ENCODE measurements around the gene PICK1.

Gene PICK1

DNA sequence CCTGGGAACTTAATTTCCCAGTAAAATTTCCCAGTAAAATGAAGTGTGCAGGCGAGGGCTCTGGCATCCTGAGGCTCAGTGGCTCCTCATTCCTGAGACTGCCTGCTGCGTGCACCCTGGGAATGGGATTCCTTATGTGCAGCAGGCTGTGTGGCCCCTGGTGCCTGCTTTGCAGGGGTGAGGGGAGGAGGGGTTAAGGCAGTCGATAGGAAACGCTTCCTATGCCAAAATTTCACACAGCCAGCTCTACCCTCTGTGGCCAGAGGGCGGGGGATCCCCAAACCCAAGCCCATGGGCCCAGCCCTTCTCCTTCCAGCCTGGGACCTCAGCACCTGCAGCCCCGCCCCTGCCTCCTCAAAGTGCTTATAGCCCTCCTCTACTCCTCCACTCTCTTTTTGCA lies 65.4 kb downstream of the PICK1 start:
- no peak for DNase-seq

DNA sequence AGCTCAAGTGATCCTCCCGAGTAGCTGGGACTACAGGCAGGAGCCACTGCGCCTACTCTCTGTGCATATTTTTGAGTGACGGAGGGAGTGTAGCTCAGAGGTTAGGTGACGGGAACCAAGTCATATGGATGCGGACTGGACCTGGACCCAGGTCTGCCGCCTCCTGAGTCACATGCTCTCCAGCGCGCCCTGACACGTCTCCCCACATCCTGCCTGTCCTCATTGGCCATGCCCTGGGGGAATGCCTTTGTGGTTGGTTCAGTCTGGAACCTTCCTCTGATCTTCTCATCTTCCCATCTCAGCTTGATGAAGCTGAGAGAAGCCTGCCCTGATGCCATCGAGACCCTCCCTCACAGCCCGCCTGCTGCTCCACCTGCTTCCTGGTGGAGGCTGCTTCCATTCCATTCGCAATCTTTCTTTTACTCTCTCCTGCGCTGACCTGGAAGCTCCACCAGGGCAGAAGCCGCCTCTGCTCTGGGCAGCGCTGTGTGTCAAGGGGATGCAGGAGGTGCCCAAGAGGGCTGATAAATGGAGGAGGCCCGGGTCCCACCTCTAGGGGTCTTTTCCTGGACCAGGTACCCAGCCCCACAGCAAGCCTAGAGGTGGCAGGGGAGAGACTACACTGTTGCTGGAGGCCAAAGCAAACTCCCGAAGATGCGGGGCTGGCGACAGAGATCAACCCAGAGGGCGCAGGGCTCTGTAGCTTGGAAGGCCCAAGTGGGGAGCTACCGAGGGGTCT lies 67.2 kb downstream of the PICK1 start:
- DNase-seq: no peak

DNA sequence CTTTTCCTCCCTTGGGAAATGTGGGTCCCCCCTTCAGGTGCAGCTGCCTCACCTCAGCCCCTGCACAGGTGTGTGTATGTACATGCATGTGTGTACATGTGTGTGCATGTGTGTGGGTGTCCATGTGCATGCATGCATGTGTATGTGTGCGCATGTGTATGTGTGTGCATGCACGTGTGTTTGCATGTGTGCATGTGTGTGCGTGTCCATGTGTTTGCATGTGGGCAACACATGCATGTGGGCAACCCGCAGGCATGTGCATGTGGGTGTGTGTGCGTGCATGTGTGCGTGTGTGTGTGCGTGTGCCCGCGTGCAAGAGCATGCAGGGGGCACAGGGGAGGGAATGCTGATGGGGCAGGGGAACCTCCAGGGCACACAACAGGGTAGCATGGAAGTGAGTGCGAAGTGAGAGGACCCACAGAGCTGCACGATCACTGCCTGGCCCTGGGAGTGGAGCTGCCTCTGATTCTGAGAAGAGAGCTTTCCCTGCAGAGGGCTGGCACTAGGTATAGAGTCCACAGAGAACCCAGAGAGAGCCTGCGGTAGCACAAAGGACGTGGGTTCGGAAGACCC lies 67.9 kb downstream of the PICK1 start:
- DNase-seq: no peak
